NOMO-1 treated with dmso at 0.1 percent for 144 hours (cell line): ENCODE results near the gene KEL.

Source experiments
- DNase-seq: peaks from one replicate; lab custom pipeline; 2025; ENCODE audit not compliant: unreplicated experiment; lab: John Stamatoyannopoulos, UW

The KEL gene

GRCh38 chr7:142901426-142902259, 60.5 kb downstream of the KEL start:
- DNase-seq: no peak

- no peak for DNase-seq
These were observed 62.5 kb downstream of the KEL start for GRCh38 chr7:142899661-142900060.

GRCh38 chr7:142898377-142899170, 63.6 kb downstream of the KEL start:
- DNase-seq: no peak

- no peak for DNase-seq
These were observed 64.5 kb downstream of the KEL start for GRCh38 chr7:142897691-142898090.

GRCh38 chr7:142896741-142897379, 65.3 kb downstream of the KEL start:
- no peak for DNase-seq

- DNase-seq: no peak
These were observed 66.0 kb downstream of the KEL start for GRCh38 chr7:142896151-142896550.

GRCh38 chr7:142894985-142895593, 67.1 kb downstream of the KEL start:
- no peak for DNase-seq

- DNase-seq: no peak
These were observed 67.8 kb downstream of the KEL start for GRCh38 chr7:142894112-142894984.

GRCh38 chr7:142892951-142893350, 69.2 kb downstream of the KEL start:
- DNase-seq: no peak

- no peak for DNase-seq
These were observed 70.6 kb downstream of the KEL start for GRCh38 chr7:142891490-142892082.
